MM.1S (cell line): ENCODE measurements around the gene GINS2.

Source experiments
- DNase-seq: peaks from one replicate; pipeline ENCODE4 v3.0.0-alpha.2; 2015
- H2AFZ ChIP-seq: fragments of 300-600 bp; sonication (generic); 2 replicates; pipeline ENCODE4 v1.6.0; 2016; ENCODE audit warnings: antibody characterized with exemption, low read length
- H3F3A ChIP-seq: fragments of 300-600 bp; sonication (generic); 2 replicates; pipeline ENCODE4 v1.6.1; 2016; ENCODE audit warnings: mild to moderate bottlenecking, antibody characterized with exemption, low read length, moderate library complexity, mixed read lengths; ENCODE audit not compliant: insufficient read depth
- H3K27ac ChIP-seq: fragments of 300-600 bp; sonication (generic); 2 replicates; pipeline ENCODE4 v1.5.1; 2016; ENCODE audit warnings: mild to moderate bottlenecking, low read length
- H3K27me3 ChIP-seq: fragments of 300-600 bp; sonication (generic); replicated peaks from 2 replicates; pipeline ENCODE4 v1.6.0; 2016; ENCODE audit warnings: low read length; ENCODE audit not compliant: insufficient read depth
- H3K36me3 ChIP-seq: fragments of 300-600 bp; sonication (generic); replicated peaks from 2 replicates; pipeline ENCODE4 v1.6.1; 2016; ENCODE audit warnings: mild to moderate bottlenecking, low read length, mixed read lengths; ENCODE audit not compliant: insufficient read depth
- H3K4me1 ChIP-seq: fragments of 300-600 bp; sonication (generic); 2 replicates; pipeline ENCODE4 v1.6.1; 2016; ENCODE audit warnings: low read length, mixed read lengths
- H3K4me2 ChIP-seq: fragments of 300-600 bp; sonication (generic); 2 replicates; pipeline ENCODE4 v1.6.0; 2016; ENCODE audit warnings: low read depth, low read length
- H3K4me3 ChIP-seq: fragments of 300-600 bp; sonication (generic); 2 replicates; pipeline ENCODE4 v1.5.1; 2016; ENCODE audit warnings: low read length, mixed read lengths
- H3K79me2 ChIP-seq: fragments of 300-600 bp; sonication (generic); 2 replicates; pipeline ENCODE4 v1.6.1; 2016; ENCODE audit warnings: mixed run types, low read length, mixed read lengths
- H3K9ac ChIP-seq: fragments of 300-600 bp; sonication (generic); 2 replicates; pipeline ENCODE4 v1.6.1; 2016; ENCODE audit warnings: low read length, mixed read lengths
- H3K9me2 ChIP-seq: fragments of 300-600 bp; sonication (generic); replicated peaks from 2 replicates; pipeline ENCODE4 v1.6.1; 2016; ENCODE audit warnings: mild to moderate bottlenecking, low read length, mixed read lengths; ENCODE audit not compliant: insufficient read depth
- H3K9me3 ChIP-seq: fragments of 300-600 bp; sonication (generic); replicated peaks from 2 replicates; pipeline ENCODE4 v1.6.1; 2016; ENCODE audit warnings: mild to moderate bottlenecking, low read length, mixed read lengths; ENCODE audit not compliant: insufficient read depth
- H4K20me1 ChIP-seq: fragments of 300-600 bp; sonication (generic); 2 replicates; pipeline ENCODE4 v1.6.1; 2016; ENCODE audit warnings: mild to moderate bottlenecking, low read length, moderate library complexity, mixed read lengths; ENCODE audit not compliant: insufficient read depth
- CTCF ChIP-seq: fragments of 300-600 bp; sonication (generic); IDR thresholded peaks from 2 replicates; pipeline ENCODE4 v1.5.1; 2016; ENCODE audit warnings: antibody characterized with exemption, low read length, mixed read lengths
- EZH2 ChIP-seq: fragments of 300-600 bp; sonication (generic); optimal IDR thresholded peaks from 2 replicates; pipeline ENCODE3; 2017; ENCODE audit warnings: low read depth, mild to moderate bottlenecking, antibody characterized with exemption, low read length, mixed read lengths
- EZH2phosphoT487 ChIP-seq: fragments of 300-600 bp; sonication (generic); IDR thresholded peaks from 2 replicates; pipeline ENCODE4 v1.6.1; 2018; ENCODE audit warnings: antibody characterized with exemption, low read length

GINS2 gene

GRCh38 chr16:85661740-85662481, 26.8 kb downstream of the GINS2 start:
- Histone ChIP-seq H3K4me3 (no peak overlapping the region), H3K27me3 (no peaks in the 10 kb centered on the region), H3F3A (no peaks in the 10 kb centered on the region), H3K9me3 (no peaks in the 10 kb centered on the region), H3K36me3 (no peaks in the 10 kb centered on the region), H4K20me1 (no peaks in the 10 kb centered on the region), H3K4me1 (no peaks in the 10 kb centered on the region), H3K9ac (no peak overlapping the region), H3K4me2 (no peak overlapping the region), H3K79me2 (no peaks in the 10 kb centered on the region), H3K27ac (no peak overlapping the region), H3K9me2 (no peaks in the 10 kb centered on the region), H2AFZ (no peak overlapping the region)
- TF ChIP-seq EZH2phosphoT487 (no peak), EZH2 (no peak), CTCF (no peak)
- no peak for DNase-seq

GRCh38 chr16:85660843-85661739, 27.7 kb downstream of the GINS2 start:
- no peak overlapping the region for H3K4me3 ChIP-seq
- H3K4me1 ChIP-seq, result no peaks in the 10 kb centered on the region
- H4K20me1 ChIP-seq, result no peaks in the 10 kb centered on the region
- H3K27ac ChIP-seq, result no peak overlapping the region
- H3K79me2 ChIP-seq, result no peaks in the 10 kb centered on the region
- H3K9me3 ChIP-seq, result no peaks in the 10 kb centered on the region
- H3K36me3 ChIP-seq, result no peaks in the 10 kb centered on the region
- no peak overlapping the region for H3K9ac ChIP-seq
- no peaks in the 10 kb centered on the region for H3F3A ChIP-seq
- no peak for DNase-seq
- H3K4me2 ChIP-seq, result no peak overlapping the region
- H3K9me2 ChIP-seq, result no peaks in the 10 kb centered on the region
- TF ChIP-seq EZH2, result no peak
- no peak for TF ChIP-seq CTCF
- TF ChIP-seq EZH2phosphoT487, result no peak
- H3K27me3 ChIP-seq, result no peaks in the 10 kb centered on the region
- H2AFZ ChIP-seq, result no peak overlapping the region

- H3K4me2 ChIP-seq, result no peak overlapping the region
- H4K20me1 ChIP-seq, result no peaks in the 10 kb centered on the region
- H3K9ac ChIP-seq, result no peak overlapping the region
- no peak overlapping the region for H2AFZ ChIP-seq
- TF ChIP-seq CTCF (peak; percentile 69), EZH2phosphoT487 (no peak)
- H3K27ac ChIP-seq, result no peak overlapping the region
- no peaks in the 10 kb centered on the region for H3F3A ChIP-seq
- DNase-seq, result peak; percentile 13
- no peaks in the 10 kb centered on the region for H3K4me1 ChIP-seq
- no peaks in the 10 kb centered on the region for H3K27me3 ChIP-seq
- no peak overlapping the region for H3K4me3 ChIP-seq
- H3K36me3 ChIP-seq, result no peaks in the 10 kb centered on the region
- no peaks in the 10 kb centered on the region for H3K9me2 ChIP-seq
- no peaks in the 10 kb centered on the region for H3K79me2 ChIP-seq
- no peaks in the 10 kb centered on the region for H3K9me3 ChIP-seq
Observed at GRCh38 chr16:85659805-85660511, 28.8 kb downstream of the GINS2 start.
